AG08396 (cell line): Measurements from ENCODE around the gene UBE2H.
"Not testable (repeated sequence)": the region's sequence is repeated elsewhere in the genome, so short reads cannot be mapped to it uniquely, and the experiment has no call there.

ENCODE experiments used
- DNase-seq: peaks from one replicate; pipeline ENCODE4 v3.0.0; 2012; ENCODE audit warnings: low spot score, mixed read lengths

The UBE2H gene

GRCh38 chr7:129907122-129907736 lies 45.5 kb downstream of the UBE2H start:
- DNase-seq = no peak

GRCh38 chr7:129906700-129907099 lies 46.1 kb downstream of the UBE2H start:
- DNase-seq = no peak

GRCh38 chr7:129903935-129904334 lies 48.8 kb downstream of the UBE2H start:
- DNase-seq = no peak

GRCh38 chr7:129902788-129903422 lies 49.9 kb downstream of the UBE2H start:
- DNase-seq = no peak

GRCh38 chr7:129898502-129899160 lies 54.1 kb downstream of the UBE2H start:
- no peak for DNase-seq

GRCh38 chr7:129898007-129898406 lies 54.8 kb downstream of the UBE2H start:
- no peak for DNase-seq

- no peak for DNase-seq
These were observed 56.0 kb downstream of the UBE2H start for GRCh38 chr7:129896568-129897382.

- DNase-seq = not testable (repeated sequence)
These were observed 58.6 kb downstream of the UBE2H start for GRCh38 chr7:129894184-129894583.

- no peak for DNase-seq
These were observed 62.7 kb downstream of the UBE2H start for GRCh38 chr7:129890090-129890489.

- no peak for DNase-seq
These were observed 63.5 kb downstream of the UBE2H start for GRCh38 chr7:129889133-129889844.

GRCh38 chr7:129887865-129888264 lies 64.9 kb downstream of the UBE2H start:
- no peak for DNase-seq

- DNase-seq = no peak
These were observed 66.0 kb downstream of the UBE2H start for GRCh38 chr7:129886818-129887186.

- no peak for DNase-seq
These were observed 66.5 kb downstream of the UBE2H start for GRCh38 chr7:129886167-129886817.

- no peak for DNase-seq
These were observed 68.3 kb downstream of the UBE2H start for GRCh38 chr7:129884495-129884894.

- no peak for DNase-seq
These were observed 69.6 kb downstream of the UBE2H start for GRCh38 chr7:129883151-129883550.

- DNase-seq = peak; percentile 26
These were observed 70.2 kb downstream of the UBE2H start for GRCh38 chr7:129882531-129882930.

- no peak for DNase-seq
These were observed 75.5 kb downstream of the UBE2H start for GRCh38 chr7:129877146-129877792.

- DNase-seq = peak; percentile 11
These were observed 76.9 kb downstream of the UBE2H start for GRCh38 chr7:129875745-129876411.

GRCh38 chr7:129875160-129875559 lies 77.6 kb downstream of the UBE2H start:
- no peak for DNase-seq

- no peak for DNase-seq
These were observed 78.0 kb downstream of the UBE2H start for GRCh38 chr7:129874722-129875121.
